Keratinocyte (primary cell): Measurements from ENCODE around the gene ANKRD60. TPM values are rescaled to one million over a fixed set of nuclear protein-coding genes. Genes with fewer than 3 reads are reported as not detected.

Experiments used
- DNase-seq: peaks from one replicate; pipeline ENCODE4 v3.0.0-alpha.2; 2011; ENCODE audit warnings: low read depth, missing footprints, low spot score
- FAIRE-seq: peaks from 2 replicates; lab custom pipeline; 2011; peaks lifted over from hg19 to GRCh38; lab: Jason Lieb, UNC
- H2AFZ ChIP-seq: 2 replicates; pipeline ENCODE4 v1.6.0; 2012; ENCODE audit warnings: low read length, control low read depth, inconsistent platforms; ENCODE audit not compliant: control insufficient read depth
- H3K27ac ChIP-seq: 2 replicates; pipeline ENCODE4 v1.5.1; 2011; ENCODE audit warnings: low read length; ENCODE audit not compliant: control insufficient read depth, insufficient read depth
- H3K27me3 ChIP-seq: 3 replicates; pipeline ENCODE4 v1.6.0; 2011; ENCODE audit warnings: low read length; ENCODE audit not compliant: control insufficient read depth, insufficient read depth; ENCODE audit errors: extremely low read depth
- H3K36me3 ChIP-seq, 2 experiments: 2 replicates in 1 of 2; 3 replicates in 1 of 2; pipeline ENCODE4 v1.5.1; 2011; ENCODE audit warnings: low read length in 2 of 2, mild to moderate bottlenecking in 1 of 2; ENCODE audit not compliant: control insufficient read depth in 2 of 2, insufficient read depth in 2 of 2; ENCODE audit errors: extremely low read depth in 1 of 2
- H3K4me1 ChIP-seq: 3 replicates; pipeline ENCODE4 v1.5.1; 2011; ENCODE audit warnings: low read length; ENCODE audit not compliant: control insufficient read depth, insufficient read depth; ENCODE audit errors: extremely low read depth
- H3K4me2 ChIP-seq: 3 replicates; pipeline ENCODE4 v1.6.0; 2011; ENCODE audit warnings: low read depth, low read length; ENCODE audit not compliant: control insufficient read depth, insufficient read depth; ENCODE audit errors: extremely low read depth
- H3K4me3 ChIP-seq, 3 experiments: fragments of 200-600 bp in 1 of 3; sonication (generic) in 1 of 3; 2 replicates in 2 of 3; 3 replicates in 1 of 3; pipeline ENCODE4 v1.5.1; 2011 to 2016; ENCODE audit warnings: low read length in 3 of 3, mild to moderate bottlenecking in 3 of 3, control low read depth in 2 of 3, inconsistent platforms in 1 of 3, low read depth in 1 of 3, mixed read lengths in 1 of 3, mixed run types in 1 of 3, moderate library complexity in 1 of 3; ENCODE audit not compliant: control insufficient read depth in 2 of 3, insufficient read depth in 2 of 3; ENCODE audit errors: extremely low read depth in 1 of 3
- H3K79me2 ChIP-seq: 2 replicates; pipeline ENCODE4 v1.6.0; 2012; ENCODE audit warnings: low read length; ENCODE audit not compliant: control insufficient read depth, insufficient read depth
- H3K9ac ChIP-seq: 3 replicates; pipeline ENCODE4 v1.6.0; 2011; ENCODE audit warnings: low read length; ENCODE audit not compliant: control insufficient read depth, insufficient read depth; ENCODE audit errors: extremely low read depth
- H3K9me1 ChIP-seq: 3 replicates; pipeline ENCODE4 v1.6.0; 2011; ENCODE audit warnings: low read length; ENCODE audit not compliant: control insufficient read depth, insufficient read depth; ENCODE audit errors: extremely low read depth
- H3K9me3 ChIP-seq: 2 replicates; pipeline ENCODE4 v1.5.1; 2012; ENCODE audit warnings: low read depth, low read length; ENCODE audit not compliant: control insufficient read depth
- H4K20me1 ChIP-seq: 3 replicates; pipeline ENCODE4 v1.6.0; 2011; ENCODE audit warnings: low read length; ENCODE audit not compliant: control insufficient read depth, insufficient read depth; ENCODE audit errors: extremely low read depth
- EZH2 ChIP-seq: IDR thresholded peaks from one replicate; pipeline ENCODE4 v1.6.1; 2012; ENCODE audit warnings: inconsistent platforms, mild to moderate bottlenecking, low read length, moderate library complexity
- dilution Hi-C: fragments of 300-500 bp; cut with MboI; formaldehyde crosslinking; loops from one replicate; pipeline ENCODE4 v1.7.0; 2020; ENCODE audit warnings: low sequenced_read_pairs; ENCODE audit not compliant: extremely low pct_ligation_motif_present
- polyA plus RNA-seq, 5 experiments: library from polyadenylated mRNA; depleted of rRNA in 3 of 5; stranded (reverse) in 3 of 5; stranded (forward) in 1 of 5; unstranded in 1 of 5; fragments of >200 nt; gene quantifications; 1 replicate in 1 of 5; 2 replicates in 3 of 5; 3 replicates in 1 of 5; pipeline versions ENCODE4 v1.2.1 to v1.2.3, GENCODE V29; 2011 to 2012; ENCODE audit warnings: missing spikeins in 2 of 5, low read depth in 1 of 5, low replicate concordance in 1 of 5
- TF ChIP-seq, protein P1 (sequence below), 3 experiments: IDR thresholded peaks in 1 of 3; conservative IDR thresholded peaks in 1 of 3; optimal IDR thresholded peaks in 1 of 3; 2 replicates in 2 of 3; 3 replicates in 1 of 3; pipeline versions ENCODE3 to v1.5.1; 2011; ENCODE audit warnings: low read length in 3 of 3, mild to moderate bottlenecking in 3 of 3, moderate library complexity in 2 of 3, control low read depth in 1 of 3, inconsistent platforms in 1 of 3; ENCODE audit not compliant: insufficient read depth in 2 of 3; ENCODE audit errors: extremely low read depth in 1 of 3

Gene ANKRD60
- polyA plus RNA-seq, 1 donor (not counting 4 experiments of a cell fraction or from before 2014, with no cell fraction given) = not detected

DNA sequence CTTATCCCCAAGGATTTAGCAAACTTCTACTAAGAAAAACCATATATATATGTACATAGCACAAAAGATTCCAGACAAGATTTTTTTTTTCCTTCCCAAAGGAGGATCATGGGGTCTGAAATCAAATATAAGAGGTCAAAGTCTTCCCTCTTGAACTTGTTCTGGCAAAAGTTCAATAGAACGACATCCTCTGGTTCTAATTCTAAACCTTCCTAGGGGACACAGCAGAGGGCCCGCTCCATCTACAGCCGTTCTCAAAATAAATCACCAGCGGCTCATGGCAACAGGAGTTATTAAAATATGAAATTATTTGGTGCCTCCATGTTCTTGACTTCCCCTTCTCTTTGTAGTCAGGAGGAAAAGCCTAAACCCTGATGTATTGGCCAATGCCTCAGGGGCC, 29.0 kb downstream of the ANKRD60 start:
- no peaks in the 10 kb centered on the region for H4K20me1 ChIP-seq
- no peak for TF ChIP-seq EZH2
- TF ChIP-seq, protein P1, sequence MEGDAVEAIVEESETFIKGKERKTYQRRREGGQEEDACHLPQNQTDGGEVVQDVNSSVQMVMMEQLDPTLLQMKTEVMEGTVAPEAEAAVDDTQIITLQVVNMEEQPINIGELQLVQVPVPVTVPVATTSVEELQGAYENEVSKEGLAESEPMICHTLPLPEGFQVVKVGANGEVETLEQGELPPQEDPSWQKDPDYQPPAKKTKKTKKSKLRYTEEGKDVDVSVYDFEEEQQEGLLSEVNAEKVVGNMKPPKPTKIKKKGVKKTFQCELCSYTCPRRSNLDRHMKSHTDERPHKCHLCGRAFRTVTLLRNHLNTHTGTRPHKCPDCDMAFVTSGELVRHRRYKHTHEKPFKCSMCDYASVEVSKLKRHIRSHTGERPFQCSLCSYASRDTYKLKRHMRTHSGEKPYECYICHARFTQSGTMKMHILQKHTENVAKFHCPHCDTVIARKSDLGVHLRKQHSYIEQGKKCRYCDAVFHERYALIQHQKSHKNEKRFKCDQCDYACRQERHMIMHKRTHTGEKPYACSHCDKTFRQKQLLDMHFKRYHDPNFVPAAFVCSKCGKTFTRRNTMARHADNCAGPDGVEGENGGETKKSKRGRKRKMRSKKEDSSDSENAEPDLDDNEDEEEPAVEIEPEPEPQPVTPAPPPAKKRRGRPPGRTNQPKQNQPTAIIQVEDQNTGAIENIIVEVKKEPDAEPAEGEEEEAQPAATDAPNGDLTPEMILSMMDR (optimal IDR thresholded peaks at IDR 0.05 in 1 of 3, IDR thresholded peaks at IDR 0.05 in 1 of 3, conservative IDR thresholded peaks at IDR 0.05 in 1 of 3; ENCODE audit: extremely low read depth in 1 of 3, insufficient read depth in 2 of 3, low read length in 3 of 3) = no peak
- no peaks in the 10 kb centered on the region for H3K9me3 ChIP-seq
- H3K4me3 ChIP-seq = no peak overlapping the region
- no peak for FAIRE-seq
- H3K4me2 ChIP-seq = no peak overlapping the region
- H3K27me3 ChIP-seq = peaks cover 14% of the 10 kb centered on the region
- no peaks in the 10 kb centered on the region for H3K4me1 ChIP-seq
- no peak overlapping the region for H3K27ac ChIP-seq
- H3K9me1 ChIP-seq = no peaks in the 10 kb centered on the region
- dilution Hi-C loops = loop anchor here (25.0 kb wide), 1 partner anchor 587 kb away; the partner anchor contains the start of gene ZBP1
- H2AFZ ChIP-seq = no peak overlapping the region
- H3K36me3 ChIP-seq = no peaks in the 10 kb centered on the region
- H3K79me2 ChIP-seq = no peaks in the 10 kb centered on the region
- no peak overlapping the region for H3K9ac ChIP-seq
- DNase-seq = no peak

DNA sequence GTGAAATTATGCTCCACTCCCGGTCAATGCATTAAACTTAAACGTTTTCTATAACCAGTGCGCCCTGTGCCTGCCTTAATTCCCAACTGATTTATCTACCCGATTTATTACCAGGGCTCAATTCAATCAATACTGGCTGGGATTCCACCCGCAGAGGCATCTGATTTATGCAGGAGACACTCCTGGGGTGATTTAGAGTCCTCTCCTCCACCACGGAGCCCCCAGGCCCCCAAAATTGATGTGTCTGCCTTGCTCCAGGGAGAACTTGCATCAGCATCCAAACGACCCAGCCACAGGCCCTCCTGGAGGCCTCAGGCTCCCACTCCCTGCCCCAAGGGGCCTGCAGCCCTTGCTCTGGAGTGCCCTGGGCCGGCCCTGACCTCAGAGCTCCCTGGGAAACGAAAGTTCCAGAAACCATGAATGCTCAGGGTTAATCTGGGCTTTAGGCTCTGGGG, 29.5 kb downstream of the ANKRD60 start:
- FAIRE-seq (no peak), DNase-seq (no peak)
- Histone ChIP-seq H3K9me1 (no peaks in the 10 kb centered on the region), H3K4me2 (no peak overlapping the region), H3K4me3 (no peak overlapping the region), H4K20me1 (no peaks in the 10 kb centered on the region), H3K27me3 (peaks cover 14% of the 10 kb centered on the region), H3K79me2 (no peaks in the 10 kb centered on the region), H3K36me3 (no peaks in the 10 kb centered on the region), H2AFZ (no peak overlapping the region), H3K9me3 (no peaks in the 10 kb centered on the region), H3K9ac (no peak overlapping the region), H3K4me1 (no peaks in the 10 kb centered on the region), H3K27ac (no peak overlapping the region)
- dilution Hi-C loops = loop anchor here (25.0 kb wide), 1 partner anchor 587 kb away; the partner anchor contains the start of gene ZBP1
- TF ChIP-seq, protein P1 (optimal IDR thresholded peaks at IDR 0.05 in 1 of 3, IDR thresholded peaks at IDR 0.05 in 1 of 3, conservative IDR thresholded peaks at IDR 0.05 in 1 of 3; ENCODE audit: extremely low read depth in 1 of 3, insufficient read depth in 2 of 3, low read length in 3 of 3) = no peak
- TF ChIP-seq EZH2 = no peak
